ENCODE results near the gene CALN1.

CALN1 gene

DNA sequence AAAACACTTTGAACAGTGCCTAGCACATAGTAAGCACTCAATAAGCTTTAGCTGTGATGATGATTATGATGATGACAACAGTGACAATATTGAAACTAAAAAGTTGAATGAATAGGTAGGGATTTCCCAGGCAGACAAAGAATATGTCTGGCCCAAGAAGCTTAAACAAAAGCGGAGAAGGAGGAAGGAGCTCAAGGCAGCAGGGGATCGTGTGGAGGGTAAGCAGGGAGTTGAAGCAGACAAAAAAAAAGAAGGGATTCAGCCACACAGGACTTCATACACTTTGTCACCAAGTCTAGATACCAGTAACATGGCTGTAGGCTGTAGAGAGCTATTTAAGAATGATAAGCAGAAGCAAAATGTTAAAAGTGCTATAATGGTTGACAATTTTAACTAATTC is 144.0 kb downstream of the CALN1 start:
- Histone ChIP-seq H3K9me3 (no peaks in the 10 kb centered on the region), H3K4me3 (ENCODE audit: low read depth, low read length) (no peak overlapping the region), H3K27me3 (no peaks in the 10 kb centered on the region), H3K36me3 (no peaks in the 10 kb centered on the region), H3K4me1 (no peaks in the 10 kb centered on the region)
- DNase-seq, result no peak
- TF ChIP-seq, protein P1, sequence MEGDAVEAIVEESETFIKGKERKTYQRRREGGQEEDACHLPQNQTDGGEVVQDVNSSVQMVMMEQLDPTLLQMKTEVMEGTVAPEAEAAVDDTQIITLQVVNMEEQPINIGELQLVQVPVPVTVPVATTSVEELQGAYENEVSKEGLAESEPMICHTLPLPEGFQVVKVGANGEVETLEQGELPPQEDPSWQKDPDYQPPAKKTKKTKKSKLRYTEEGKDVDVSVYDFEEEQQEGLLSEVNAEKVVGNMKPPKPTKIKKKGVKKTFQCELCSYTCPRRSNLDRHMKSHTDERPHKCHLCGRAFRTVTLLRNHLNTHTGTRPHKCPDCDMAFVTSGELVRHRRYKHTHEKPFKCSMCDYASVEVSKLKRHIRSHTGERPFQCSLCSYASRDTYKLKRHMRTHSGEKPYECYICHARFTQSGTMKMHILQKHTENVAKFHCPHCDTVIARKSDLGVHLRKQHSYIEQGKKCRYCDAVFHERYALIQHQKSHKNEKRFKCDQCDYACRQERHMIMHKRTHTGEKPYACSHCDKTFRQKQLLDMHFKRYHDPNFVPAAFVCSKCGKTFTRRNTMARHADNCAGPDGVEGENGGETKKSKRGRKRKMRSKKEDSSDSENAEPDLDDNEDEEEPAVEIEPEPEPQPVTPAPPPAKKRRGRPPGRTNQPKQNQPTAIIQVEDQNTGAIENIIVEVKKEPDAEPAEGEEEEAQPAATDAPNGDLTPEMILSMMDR (IDR thresholded peaks at IDR 0.05; ENCODE audit: low read depth, low read length), result no peak

DNA sequence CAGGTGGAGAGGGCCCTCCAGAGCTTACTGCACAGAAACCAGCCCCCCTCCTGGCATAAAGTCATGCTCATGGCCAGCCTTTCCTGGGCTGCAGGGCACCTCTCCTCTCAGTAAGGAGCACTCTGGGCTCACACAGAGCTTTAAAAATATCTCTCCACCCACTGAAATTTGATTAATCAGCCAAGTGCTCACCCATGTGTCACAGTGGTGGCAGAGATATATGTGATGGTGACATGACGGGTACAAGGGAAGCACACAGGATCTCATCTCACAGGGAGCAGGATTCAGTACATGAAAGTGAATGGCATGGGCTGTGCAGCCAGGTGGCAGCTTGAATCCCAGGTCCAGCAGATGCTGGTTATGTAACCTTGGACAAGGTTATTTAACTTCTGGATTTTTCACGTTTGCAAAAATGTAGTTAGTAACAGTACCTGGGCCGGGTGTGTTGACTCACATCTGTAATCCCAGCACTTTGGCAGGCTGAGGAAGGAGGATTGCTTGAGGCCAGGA is 144.8 kb downstream of the CALN1 start:
- Histone ChIP-seq H3K4me3 (ENCODE audit: low read depth, low read length) (no peak overlapping the region), H3K27me3 (no peaks in the 10 kb centered on the region), H3K4me1 (no peaks in the 10 kb centered on the region), H3K36me3 (no peaks in the 10 kb centered on the region), H3K9me3 (no peaks in the 10 kb centered on the region)
- TF ChIP-seq, protein P1 (IDR thresholded peaks at IDR 0.05; ENCODE audit: low read depth, low read length), result no peak
- no peak for DNase-seq

DNA sequence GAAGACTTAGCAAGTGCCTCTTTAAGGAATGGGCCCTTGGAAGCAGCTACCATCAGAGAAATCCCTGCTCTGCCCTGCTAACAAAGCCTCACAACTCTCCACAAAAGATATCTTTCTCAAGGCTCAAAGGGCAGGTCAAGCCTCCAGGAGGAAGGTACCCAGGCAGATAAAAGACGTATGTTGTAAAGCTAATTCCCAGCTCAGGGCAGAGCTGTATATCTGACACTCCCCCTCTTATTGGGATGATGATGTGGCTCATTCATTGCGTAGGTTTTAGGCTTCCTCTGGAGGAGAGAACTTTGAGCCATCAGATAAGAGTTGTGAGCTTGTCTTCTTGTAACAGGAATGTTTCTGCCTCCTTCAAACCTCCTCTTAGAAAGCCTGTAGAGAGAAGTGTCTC is 145.4 kb downstream of the CALN1 start:
- no peaks in the 10 kb centered on the region for H3K27me3 ChIP-seq
- H3K9me3 ChIP-seq, result no peaks in the 10 kb centered on the region
- TF ChIP-seq, protein P1 (IDR thresholded peaks at IDR 0.05; ENCODE audit: low read depth, low read length), result no peak
- DNase-seq, result no peak
- H3K4me3 ChIP-seq (ENCODE audit: low read depth, low read length), result no peak overlapping the region
- H3K4me1 ChIP-seq, result no peaks in the 10 kb centered on the region
- no peaks in the 10 kb centered on the region for H3K36me3 ChIP-seq

DNA sequence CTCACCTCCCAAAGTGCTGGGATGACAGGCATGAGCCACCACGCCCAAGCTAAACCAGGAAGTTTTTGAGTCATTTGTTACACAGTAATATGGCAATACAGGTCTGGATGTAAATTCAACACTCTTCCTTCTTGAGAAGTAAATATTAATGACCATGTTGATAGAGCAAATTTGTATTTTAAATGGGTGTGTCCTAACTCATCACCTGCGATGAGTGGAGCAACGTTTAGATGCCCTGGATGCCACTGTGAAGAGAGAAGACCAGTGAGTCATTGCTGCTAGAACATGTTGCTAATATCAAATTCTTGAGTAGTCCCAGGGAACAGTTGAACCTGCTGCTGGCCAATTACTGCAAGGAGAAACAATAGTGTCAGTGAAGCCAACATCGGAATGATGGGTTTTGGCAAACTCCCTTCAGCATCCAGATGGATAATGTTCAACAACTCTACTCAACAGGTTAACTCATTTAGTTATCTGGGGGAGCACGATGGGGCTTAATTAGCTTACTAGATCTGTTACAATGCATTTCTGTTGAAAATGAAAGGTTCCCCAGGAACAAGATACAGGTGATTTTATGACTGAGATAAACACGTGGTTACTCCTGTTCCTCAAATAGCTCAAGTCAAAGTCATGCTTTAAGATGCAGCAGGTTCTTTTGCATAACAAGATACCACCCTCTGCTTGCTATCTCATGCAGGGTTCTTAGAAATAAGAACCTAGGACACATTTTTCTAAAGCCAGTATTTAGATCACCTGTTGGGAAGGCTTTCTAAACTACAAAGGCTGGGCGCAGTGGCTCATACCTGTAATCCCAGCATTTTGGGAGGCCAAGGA is 146.8 kb downstream of the CALN1 start:
- H3K4me1 ChIP-seq, result no peaks in the 10 kb centered on the region
- no peak for DNase-seq
- no peaks in the 10 kb centered on the region for H3K36me3 ChIP-seq
- TF ChIP-seq, protein P1 (IDR thresholded peaks at IDR 0.05; ENCODE audit: low read depth, low read length), result no peak
- H3K9me3 ChIP-seq, result no peaks in the 10 kb centered on the region
- H3K4me3 ChIP-seq (ENCODE audit: low read depth, low read length), result no peak overlapping the region
- no peaks in the 10 kb centered on the region for H3K27me3 ChIP-seq

DNA sequence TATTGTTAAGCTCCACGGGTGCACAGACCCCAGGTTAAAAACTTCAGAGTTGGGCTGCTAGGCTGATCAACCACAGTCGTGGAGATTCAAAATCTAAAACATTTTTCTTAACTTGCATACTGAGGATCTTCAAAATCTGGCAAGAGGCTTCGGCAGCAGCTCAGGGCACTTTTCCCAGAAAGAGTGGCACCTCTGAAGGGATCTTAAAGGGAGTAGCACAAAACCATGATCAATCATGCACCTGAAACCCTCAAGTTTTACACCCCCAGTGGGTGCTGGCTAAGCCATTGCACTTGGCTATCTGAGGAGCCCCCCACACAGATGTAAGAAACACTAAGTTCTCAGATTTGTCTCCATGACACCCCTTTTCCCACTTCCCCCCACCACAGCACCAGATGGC is 151.7 kb downstream of the CALN1 start:
- H3K4me1 ChIP-seq, result no peaks in the 10 kb centered on the region
- DNase-seq, result no peak

More for the DNA sequence above, 151.7 kb downstream of the CALN1 start:
- TF ChIP-seq, protein P1 (IDR thresholded peaks at IDR 0.05; ENCODE audit: low read depth, low read length), result no peak
- no peak overlapping the region for H3K4me3 ChIP-seq (ENCODE audit: low read depth, low read length)
- H3K9me3 ChIP-seq, result no peaks in the 10 kb centered on the region
- no peaks in the 10 kb centered on the region for H3K36me3 ChIP-seq
- H3K27me3 ChIP-seq, result no peaks in the 10 kb centered on the region
